Subcutaneous adipose tissue (tissue), 4 donors: Measurements from ENCODE around the gene POLR3E. TPM values are rescaled to one million over a fixed set of nuclear protein-coding genes. Genes with fewer than 3 reads are reported as not detected.

ENCODE experiments used
- CTCF ChIP-seq: fragments of 450-650 bp; IDR thresholded peaks from one replicate; pipeline ENCODE4 v1.5.1; 2016; ENCODE audit warnings: low read depth, mild to moderate bottlenecking, control low read depth, antibody characterized with exemption, moderate library complexity
- total RNA-seq, 4 donors: library from RNA; depleted of rRNA; stranded (reverse); fragments of >200 nt; gene quantifications; one replicate each; pipeline ENCODE4 v1.1.0, GENCODE V29; 2016

The POLR3E gene
- total RNA-seq: 10 to 100 TPM; 29.2 to 48.4 (median 40.5) TPM

- TF ChIP-seq CTCF: no peak
Observed at GRCh38 chr16:22297114-22297870, at the start of gene POLR3E. POLR3E (plus strand) TSS chr16:22297409; CDS start chr16:22302969, 5,560 bp downstream.

- no peak for TF ChIP-seq CTCF
Observed at GRCh38 chr16:22250522-22250921, 46.7 kb upstream of the POLR3E start.

GRCh38 chr16:22252317-22252716 is 44.9 kb upstream of the POLR3E start:
- TF ChIP-seq CTCF: no peak

- no peak for TF ChIP-seq CTCF
Observed at GRCh38 chr16:22253272-22253671, 43.9 kb upstream of the POLR3E start.

- no peak for TF ChIP-seq CTCF
Observed at GRCh38 chr16:22255335-22255734, 41.9 kb upstream of the POLR3E start.

- TF ChIP-seq CTCF: no peak
Observed at GRCh38 chr16:22257440-22257839, 39.8 kb upstream of the POLR3E start.

- TF ChIP-seq CTCF: no peak
Observed at GRCh38 chr16:22260490-22260889, 36.7 kb upstream of the POLR3E start.
